Measurements from ENCODE around the gene PLCG2. TPM values are rescaled to one million over a fixed set of nuclear protein-coding genes. Genes with fewer than 3 reads are reported as not detected.

The PLCG2 gene
- total and polyA plus RNA-seq, 12 donors = 2.4 to 18.2 (median 6.2) TPM

- H3K4me3 ChIP-seq = no peak overlapping the region
- no peak for TF ChIP-seq CTCF (IDR thresholded peaks at IDR 0.05)
- peak overlapping the region in 1 of 10 donors; percentile 36 for H3K27ac ChIP-seq
- H3K36me3 ChIP-seq = peaks cover 0 to 65% (median 0%) of the 10 kb centered on the region in 9 donors
- ATAC-seq (no peak), DNase-seq (no peak)
- intact Hi-C loops (cut with DNase I) = no loop called here
- H3K27me3 ChIP-seq = no peaks in the 10 kb centered on the region
- 82% methylated on average over 12 of the region's 12 CpGs for WGBS, 2 donors
- no peaks in the 10 kb centered on the region for H3K4me1 ChIP-seq
- H3K9me3 ChIP-seq = no peaks in the 10 kb centered on the region
Observed at GRCh38 chr16:81921085-81921814, 142.2 kb downstream of the PLCG2 start.

GRCh38 chr16:81921843-81922584 is 142.9 kb downstream of the PLCG2 start:
- H3K4me3 ChIP-seq = no peak overlapping the region
- ATAC-seq (no peak), DNase-seq (no peak)
- H3K36me3 ChIP-seq = peaks cover 0 to 69% (median 0%) of the 10 kb centered on the region in 9 donors
- no peaks in the 10 kb centered on the region for H3K4me1 ChIP-seq
- H3K27ac ChIP-seq = peak overlapping the region in 1 of 10 donors; percentile 36
- no peak for TF ChIP-seq CTCF (IDR thresholded peaks at IDR 0.05)
- no peaks in the 10 kb centered on the region for H3K9me3 ChIP-seq
- intact Hi-C loops (cut with DNase I) = no loop called here
- no peaks in the 10 kb centered on the region for H3K27me3 ChIP-seq
- WGBS, 2 donors = 79 to 83% methylated on average over 5 of the region's 5 CpGs

- Histone ChIP-seq H3K9me3 (no peaks in the 10 kb centered on the region), H3K4me3 (no peak overlapping the region), H3K27me3 (no peaks in the 10 kb centered on the region), H3K36me3 (peaks cover 0 to 82% (median 0%) of the 10 kb centered on the region in 9 donors), H3K27ac (no peak overlapping the region), H3K4me1 (no peaks in the 10 kb centered on the region)
- DNase-seq (no peak), ATAC-seq (no peak)
- intact Hi-C loops (cut with DNase I) = no loop called here
- TF ChIP-seq CTCF (IDR thresholded peaks at IDR 0.05) = no peak
- WGBS, 2 donors = 82 to 84% methylated on average over 9 of the region's 9 CpGs
Observed at GRCh38 chr16:81923296-81923695, 144.2 kb downstream of the PLCG2 start.

GRCh38 chr16:81925016-81925415 is 145.9 kb downstream of the PLCG2 start:
- 87 to 90% methylated on average over 8 of the region's 8 CpGs for WGBS, 2 donors
- H3K4me3 ChIP-seq = no peak overlapping the region
- no peak overlapping the region for H3K27ac ChIP-seq
- no peaks in the 10 kb centered on the region for H3K4me1 ChIP-seq
- no peaks in the 10 kb centered on the region for H3K27me3 ChIP-seq
- DNase-seq (no peak), ATAC-seq (no peak)
- H3K9me3 ChIP-seq = no peaks in the 10 kb centered on the region
- TF ChIP-seq CTCF (IDR thresholded peaks at IDR 0.05) = no peak
- peaks cover 0 to 83% (median 0%) of the 10 kb centered on the region in 9 donors for H3K36me3 ChIP-seq
- intact Hi-C loops (cut with DNase I) = no loop called here

Measured in heart right ventricle (tissue), 16 donors.